Measurements from ENCODE around the gene RAB3C.

- TF ChIP-seq NFRKB (IDR thresholded peaks at IDR 0.05) (no peak), L3MBTL2 (conservative IDR thresholded peaks at IDR 0.05) (no peak), BHLHE40 (IDR thresholded peaks at IDR 0.05; ENCODE audit: borderline replicate concordance) (no peak), CTBP1 (IDR thresholded peaks at IDR 0.05; ENCODE audit: borderline replicate concordance) (no peak), ELF4 (IDR thresholded peaks at IDR 0.05) (no peak), TARDBP (IDR thresholded peaks at IDR 0.05) (no peak), SP1 (IDR thresholded peaks at IDR 0.05) (no peak), PKNOX1 (IDR thresholded peaks at IDR 0.05) (no peak), FOXM1 (IDR thresholded peaks at IDR 0.05; ENCODE audit: borderline replicate concordance) (no peak)
Measured at GRCh38 chr5:58787987-58788386, 205.1 kb downstream of the RAB3C start.

Data from HEK293T (cell line).